ENCODE measurements around the gene TRIM65.

TRIM65 gene

DNA sequence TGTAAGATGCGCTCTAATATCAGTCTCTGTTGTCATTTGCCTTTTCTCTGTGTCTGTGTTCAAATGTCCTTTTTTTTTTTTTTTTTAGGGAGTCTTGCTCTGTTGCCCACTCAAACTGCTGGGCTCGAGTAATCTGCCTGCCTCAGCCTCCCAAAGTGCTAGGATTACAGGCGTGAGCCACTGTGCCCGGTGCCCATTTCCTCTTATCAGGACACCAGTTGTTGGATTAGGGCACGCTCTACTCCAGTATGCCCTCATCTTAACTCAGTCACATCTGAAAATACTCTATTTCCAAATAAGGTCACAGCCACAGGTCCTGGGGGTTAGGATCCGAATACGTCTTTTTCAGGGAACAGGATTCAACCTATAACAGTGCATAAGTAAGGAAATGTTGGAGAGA, 16.5 kb downstream of the TRIM65 start:
- TF ChIP-seq LEF1 (IDR thresholded peaks at IDR 0.05; ENCODE audit: borderline replicate concordance) (no peak), ZNF384 (IDR thresholded peaks at IDR 0.05) (no peak), TARDBP (IDR thresholded peaks at IDR 0.05) (no peak)
- ChIA-PET POLR2A (interaction anchor here (0.9 to 1.7 kb wide), 2 partner anchors 17 to 24 kb away, joined by 4 to 7 read pairs; partner anchors contain the start of genes TRIM65 and WBP2), CTCF (interaction anchor here (0.9 kb wide), 1 partner anchor 25 kb away, joined by 3 read pairs; the partner anchor contains the start of gene WBP2)
- DNase-seq (ENCODE audit: extremely low spot score): no peak

DNA sequence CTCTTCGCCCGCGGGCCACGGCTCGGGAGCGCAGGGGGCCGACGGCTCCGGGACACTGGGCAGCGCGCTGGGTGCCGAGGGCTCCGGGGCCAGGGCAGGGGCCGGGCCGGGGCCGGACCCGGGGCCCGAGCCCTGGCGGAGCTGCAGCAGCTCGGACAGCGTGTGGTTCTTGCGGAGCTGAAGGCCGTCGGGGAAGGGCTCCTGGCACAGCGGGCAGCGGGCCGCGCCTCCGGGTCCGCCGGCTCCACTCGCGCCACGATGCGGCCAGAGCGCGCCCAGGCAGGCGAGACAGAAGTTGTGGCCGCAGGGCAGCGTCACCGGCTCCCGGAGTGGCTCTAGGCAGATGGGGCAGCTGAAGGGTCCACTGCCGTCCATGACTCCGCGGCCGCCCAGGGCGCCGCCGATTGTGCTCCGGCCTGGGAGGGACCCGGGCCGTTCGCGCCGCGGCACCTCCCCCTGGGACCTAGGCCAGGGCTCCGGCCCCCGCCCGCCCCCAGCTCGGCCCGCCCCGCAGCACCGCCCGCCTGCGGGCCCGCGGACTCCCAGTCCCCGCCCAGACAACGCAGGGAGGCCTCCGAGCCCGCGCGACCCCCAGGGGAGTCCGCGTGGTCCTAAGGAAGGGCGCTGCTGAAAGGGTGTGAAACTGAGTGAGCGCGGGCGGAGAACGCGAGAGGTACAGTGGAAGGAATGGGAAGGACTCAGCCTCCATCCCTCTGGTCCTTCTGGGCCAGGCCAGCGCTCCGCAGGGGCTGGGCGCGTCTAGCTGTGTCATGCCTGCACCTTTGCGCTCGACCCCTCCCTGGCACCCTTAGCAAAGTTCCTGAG, 18.4 kb downstream of the TRIM65 start, which contains the start of gene TRIM47:
TRIM47 (minus strand) TSS at position 408 of the 825 bp plus-strand sequence; CDS start at position 375, 33 bp downstream.
- peak; percentile 42 for DNase-seq (ENCODE audit: extremely low spot score)
- ChIA-PET CTCF (interaction anchor here (0.7 to 1.5 kb wide), 6 partner anchors 11 to 134 kb away, joined by 3 to 7 read pairs (median 5); no protein-coding TSS in a partner anchor), POLR2A (interaction anchor here (1.0 to 4.4 kb wide), 5 partner anchors 15 to 98 kb away, joined by 3 to 26 read pairs (median 7); partner anchors contain the start of genes TRIM65 and WBP2)
- TF ChIP-seq LEF1 (IDR thresholded peaks at IDR 0.05; ENCODE audit: borderline replicate concordance) (peak; percentile 65; the same call in 1 of the 2 replicates), FOXA1 (IDR thresholded peaks at IDR 0.05) (no peak)

DNA sequence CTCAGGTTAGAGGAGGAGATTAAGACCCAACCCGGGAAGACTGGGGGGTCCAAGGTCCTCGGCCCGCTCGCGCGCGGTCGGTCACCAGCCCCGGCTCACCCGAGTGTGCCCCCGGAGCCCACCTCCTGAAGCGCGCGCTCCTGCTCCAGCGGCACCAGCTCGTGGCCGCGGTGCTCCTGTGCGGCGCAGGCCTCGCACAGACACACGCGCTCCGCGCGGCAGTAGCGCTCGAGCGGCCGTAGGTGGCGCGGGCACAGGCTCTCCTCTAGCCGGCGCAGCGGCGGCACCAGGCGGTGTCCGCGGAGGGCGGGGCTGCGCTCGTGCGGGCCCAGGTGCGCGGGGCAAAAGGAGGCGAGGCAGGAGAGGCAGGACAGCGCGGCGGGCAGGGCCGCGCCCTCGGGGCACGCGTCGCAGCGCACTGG, 19.0 kb downstream of the TRIM65 start:
- peak; percentile 85 for DNase-seq (ENCODE audit: extremely low spot score)
- TF ChIP-seq SP1 (IDR thresholded peaks at IDR 0.05) (no peak), ARNT (IDR thresholded peaks at IDR 0.05) (0 out of 2 replicates have a peak, but pooled peaks have one; percentile 34), ZNF384 (IDR thresholded peaks at IDR 0.05) (no peak)
- TF ChIP-seq, protein P1, sequence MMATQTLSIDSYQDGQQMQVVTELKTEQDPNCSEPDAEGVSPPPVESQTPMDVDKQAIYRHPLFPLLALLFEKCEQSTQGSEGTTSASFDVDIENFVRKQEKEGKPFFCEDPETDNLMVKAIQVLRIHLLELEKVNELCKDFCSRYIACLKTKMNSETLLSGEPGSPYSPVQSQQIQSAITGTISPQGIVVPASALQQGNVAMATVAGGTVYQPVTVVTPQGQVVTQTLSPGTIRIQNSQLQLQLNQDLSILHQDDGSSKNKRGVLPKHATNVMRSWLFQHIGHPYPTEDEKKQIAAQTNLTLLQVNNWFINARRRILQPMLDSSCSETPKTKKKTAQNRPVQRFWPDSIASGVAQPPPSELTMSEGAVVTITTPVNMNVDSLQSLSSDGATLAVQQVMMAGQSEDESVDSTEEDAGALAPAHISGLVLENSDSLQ (IDR thresholded peaks at IDR 0.05): no peak
- POLR2A ChIA-PET: interaction anchor here (0.9 to 4.4 kb wide), 5 partner anchors 16 to 98 kb away, joined by 3 to 26 read pairs (median 4); partner anchors contain the start of genes TRIM65 and WBP2
- CTCF ChIA-PET: interaction anchor here (0.9 to 1.5 kb wide), 4 partner anchors 17 to 22 kb away, joined by 3 to 10 read pairs (median 6); no protein-coding TSS in a partner anchor

DNA sequence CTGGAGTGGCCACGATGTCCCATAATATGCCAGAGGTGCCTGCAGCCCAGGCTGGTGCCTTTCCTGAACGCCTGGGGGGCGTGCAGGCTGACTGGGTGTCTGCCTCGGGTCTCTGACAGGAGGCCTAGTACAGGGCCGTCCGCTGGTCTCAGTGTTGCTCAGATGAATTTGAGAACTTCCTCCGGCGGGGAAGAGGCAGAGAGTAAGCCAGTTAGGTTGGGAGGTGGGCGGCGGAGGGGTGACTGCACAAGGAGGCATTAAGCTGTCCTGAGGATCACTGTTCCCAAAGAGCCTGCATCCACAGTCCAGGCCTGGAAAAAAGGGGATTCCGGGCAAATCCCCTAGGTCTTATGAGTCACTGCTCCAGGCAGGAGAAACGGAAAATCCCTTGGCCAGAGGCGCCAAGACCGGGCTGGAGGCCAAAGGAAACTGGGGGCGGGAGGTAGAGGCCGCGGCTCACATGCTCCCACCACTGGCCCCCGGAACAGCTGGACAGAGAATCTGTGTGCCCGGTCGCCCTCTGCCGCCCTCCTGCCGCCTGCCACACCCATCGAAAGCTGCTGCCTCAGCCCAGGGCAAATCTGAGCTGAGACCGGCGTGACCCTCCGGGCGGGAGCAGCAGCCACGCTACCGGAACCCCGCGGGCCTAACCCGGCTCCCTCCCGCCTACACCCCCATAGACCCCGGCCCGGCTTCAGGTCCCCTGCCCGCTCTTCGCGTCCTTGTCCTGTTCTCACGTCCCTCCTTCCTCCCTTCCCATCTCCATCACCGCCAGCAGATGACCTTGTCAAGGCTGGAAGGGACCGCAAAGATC, 19.6 kb downstream of the TRIM65 start:
- TF ChIP-seq TARDBP (IDR thresholded peaks at IDR 0.05) (no peak), CTBP1 (IDR thresholded peaks at IDR 0.05; ENCODE audit: borderline replicate concordance) (no peak), HDGF (IDR thresholded peaks at IDR 0.05; ENCODE audit: borderline replicate concordance) (no peak), ELF4 (IDR thresholded peaks at IDR 0.05) (no peak), ZNF384 (IDR thresholded peaks at IDR 0.05) (no peak), FOXK2 (IDR thresholded peaks at IDR 0.05) (no peak), NFRKB (IDR thresholded peaks at IDR 0.05) (no peak), L3MBTL2 (conservative IDR thresholded peaks at IDR 0.05) (no peak), ARNT (IDR thresholded peaks at IDR 0.05) (no peak)
- TF ChIP-seq, protein P1 (IDR thresholded peaks at IDR 0.05): no peak
- ChIA-PET POLR2A (interaction anchor here (0.9 to 4.4 kb wide), 4 partner anchors 16 to 27 kb away, joined by 3 to 26 read pairs (median 6); partner anchors contain the start of genes TRIM65 and WBP2), CTCF (interaction anchor here (0.6 to 1.5 kb wide), 5 partner anchors 16 to 649 kb away, joined by 3 to 10 read pairs (median 4); no protein-coding TSS in a partner anchor)
- DNase-seq (ENCODE audit: extremely low spot score): no peak

DNA sequence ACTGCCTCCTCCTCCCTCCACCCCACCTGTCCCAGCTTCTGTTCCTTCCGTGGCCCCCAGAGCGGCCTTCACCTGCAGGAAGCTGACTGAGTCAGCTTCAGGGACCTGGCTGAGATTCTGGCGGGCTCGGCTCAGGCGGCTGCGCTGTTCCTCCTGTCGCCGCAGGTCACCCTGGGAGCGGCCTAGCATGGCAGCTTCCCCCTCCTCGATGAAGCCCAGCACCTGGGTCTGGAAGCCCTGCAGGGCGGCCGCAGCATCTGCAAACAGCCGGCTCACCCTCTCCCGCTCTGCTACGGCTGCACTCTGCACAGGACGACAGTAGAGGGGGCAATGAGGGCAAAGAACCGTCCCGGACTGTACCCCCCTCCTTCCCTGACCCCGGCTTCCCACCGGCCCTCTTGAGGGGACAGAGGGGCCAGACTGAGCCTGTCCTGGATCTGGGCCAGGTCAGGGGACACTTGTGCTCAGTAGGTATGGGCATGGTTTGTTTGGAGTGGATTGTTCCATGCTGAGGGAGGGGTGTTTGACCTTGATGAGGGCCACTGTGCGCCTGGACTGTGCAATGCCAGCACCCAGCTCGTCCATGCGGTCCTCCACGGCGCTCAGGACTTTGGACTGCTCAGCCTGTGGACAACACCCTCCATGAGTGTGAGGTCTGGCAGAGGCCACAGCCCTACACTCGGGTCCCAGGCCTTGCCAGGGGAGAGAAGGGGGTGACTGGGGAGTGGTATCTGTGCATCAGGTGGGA, 20.4 kb downstream of the TRIM65 start:
- DNase-seq (ENCODE audit: extremely low spot score): no peak
- ChIA-PET CTCF (interaction anchor here (1.0 to 1.7 kb wide), 2 partner anchors 15 to 204 kb away, joined by 3 to 6 read pairs; no protein-coding TSS in a partner anchor), POLR2A (interaction anchor here (1.0 to 4.4 kb wide), 3 partner anchors 20 to 92 kb away, joined by 3 to 26 read pairs (median 8); partner anchors contain the start of genes TRIM65, UNK and WBP2)
- TF ChIP-seq CTBP1 (IDR thresholded peaks at IDR 0.05; ENCODE audit: borderline replicate concordance): no peak
- no peak for TF ChIP-seq FOXA1 (IDR thresholded peaks at IDR 0.05)
- TF ChIP-seq, protein P1 (IDR thresholded peaks at IDR 0.05): no peak
- TF ChIP-seq ARNT (IDR thresholded peaks at IDR 0.05): no peak

DNA sequence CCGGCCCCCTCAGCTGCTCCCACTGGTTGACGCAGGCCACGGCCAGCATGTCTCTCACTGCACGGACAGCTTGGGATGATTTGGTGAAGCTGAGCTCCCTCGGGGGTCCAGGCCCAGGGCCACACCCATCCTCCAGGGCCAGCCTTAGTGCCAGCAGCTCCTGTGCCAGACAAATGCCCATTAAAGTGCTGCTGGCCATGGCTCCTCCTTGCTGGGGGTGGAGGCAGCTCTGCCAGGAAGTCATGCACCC, 20.9 kb downstream of the TRIM65 start:
- ChIA-PET POLR2A (interaction anchor here (1.0 to 4.4 kb wide), 3 partner anchors 20 to 91 kb away, joined by 3 to 26 read pairs (median 8); partner anchors contain the start of genes TRIM65, UNK and WBP2), CTCF (interaction anchor here (1.0 to 1.7 kb wide), 2 partner anchors 15 to 204 kb away, joined by 3 to 6 read pairs; no protein-coding TSS in a partner anchor)
- TF ChIP-seq SP1 (IDR thresholded peaks at IDR 0.05) (no peak), FOXM1 (IDR thresholded peaks at IDR 0.05; ENCODE audit: borderline replicate concordance) (no peak), BHLHE40 (IDR thresholded peaks at IDR 0.05; ENCODE audit: borderline replicate concordance) (no peak), CTBP1 (IDR thresholded peaks at IDR 0.05; ENCODE audit: borderline replicate concordance) (no peak), ZNF384 (IDR thresholded peaks at IDR 0.05) (no peak), HDGF (IDR thresholded peaks at IDR 0.05; ENCODE audit: borderline replicate concordance) (no peak)
- DNase-seq (ENCODE audit: extremely low spot score): no peak
